HepG2 (cell line): ENCODE measurements around the gene ZNF783. TPM values are rescaled to one million over a fixed set of nuclear protein-coding genes. Genes with fewer than 3 reads are reported as not detected.

ENCODE experiments used
- ATAC-seq: fragments of 200-7000 bp; cut with Tn5 transposase; 3 replicates; pipeline ENCODE4 v1.9.1; 2020; ENCODE audit warnings: mild to moderate bottlenecking, moderate library complexity
- BruUV-seq: library from RNA; stranded (reverse); fragments of 400-500 nt; replicated peaks from 2 replicates; lab custom pipeline; 2021; lab: Mats Ljungman, UMichigan
- CTCF ChIA-PET: fragments of 300-600 bp; formaldehyde crosslinking; extraction: SDS; loops from one replicate; lab custom pipeline; 2021; ENCODE audit warnings: low total read pairs, inconsistent platforms, low intra/inter-chr PET ratio; lab: Yijun Ruan, JAX
- POLR2A ChIA-PET: fragments of 350-600 bp; sonication (Branson Sonifier 250); formaldehyde crosslinking; loops from one replicate; lab custom pipeline; 2020; ENCODE audit warnings: antibody characterized with exemption, inconsistent platforms; lab: Yijun Ruan, JAX
- DNase-seq: peaks from one replicate; pipeline ENCODE4 v3.0.0-alpha.2; 2015; ENCODE audit warnings: low spot score
- FAIRE-seq: peaks from 3 replicates; lab custom pipeline; 2011; peaks lifted over from hg19 to GRCh38; lab: Jason Lieb, UNC
- H2AFZ ChIP-seq: one replicate; pipeline ENCODE4 v1.6.1; 2011; ENCODE audit warnings: low read length, inconsistent platforms
- H3K27ac ChIP-seq: fragments of 300-600 bp; 3 replicates; pipeline ENCODE4 v1.8.0; 2011; ENCODE audit warnings: mixed run types, mild to moderate bottlenecking, mixed read lengths, low read length, inconsistent platforms; ENCODE audit not compliant: insufficient read depth; ENCODE audit errors: extremely low read length
- H3K27me3 ChIP-seq, 2 experiments: fragments of 200-600 bp in 1 of 2; 2 replicates in 1 of 2; 3 replicates in 1 of 2; pipeline versions ENCODE4 v1.6.0 to v1.8.0; 2011; ENCODE audit warnings: low read length in 2 of 2, mild to moderate bottlenecking in 2 of 2, moderate library complexity in 2 of 2, inconsistent platforms in 1 of 2; ENCODE audit not compliant: insufficient read depth in 2 of 2, control insufficient read depth in 1 of 2
- H3K36me3 ChIP-seq, 2 experiments: fragments of 200-600 bp in 1 of 2; replicated peaks in 1 of 2; 2 replicates in 1 of 2; 3 replicates in 1 of 2; pipeline versions ENCODE4 v1.5.1 to v1.8.0; 2011; ENCODE audit warnings: low read length in 2 of 2, inconsistent platforms in 1 of 2; ENCODE audit not compliant: insufficient read depth in 2 of 2, control insufficient read depth in 1 of 2
- H3K4me1 ChIP-seq: 2 replicates; pipeline ENCODE4 v1.5.1; 2012; ENCODE audit warnings: low read length, inconsistent platforms; ENCODE audit not compliant: insufficient read depth
- H3K4me2 ChIP-seq: 2 replicates; pipeline ENCODE4 v1.6.0; 2011; ENCODE audit warnings: low read depth, low read length, inconsistent platforms
- H3K4me3 ChIP-seq, 3 experiments: fragments of 200-600 bp in 1 of 3; sonication (generic), shearing (Covaris generic) in 1 of 3; replicated peaks in 1 of 3; 2 replicates each; pipeline ENCODE4 v1.5.1; 2011 to 2016; ENCODE audit warnings: low read length in 3 of 3, inconsistent platforms in 2 of 3, low read depth in 2 of 3, mild to moderate bottlenecking in 2 of 3, control low read depth in 1 of 3, mixed read lengths in 1 of 3; ENCODE audit not compliant: insufficient read depth in 1 of 3
- H3K79me2 ChIP-seq: one replicate; pipeline ENCODE4 v1.6.1; 2011; ENCODE audit warnings: low read length, inconsistent platforms; ENCODE audit not compliant: insufficient read depth
- H3K9ac ChIP-seq: 2 replicates; pipeline ENCODE4 v1.6.0; 2011; ENCODE audit warnings: mild to moderate bottlenecking, low read depth, low read length, inconsistent platforms; ENCODE audit not compliant: insufficient read depth
- H3K9me3 ChIP-seq: 2 replicates; pipeline ENCODE4 v1.5.1; 2012; ENCODE audit warnings: mild to moderate bottlenecking, low read length
- H4K20me1 ChIP-seq: 2 replicates; pipeline ENCODE4 v1.6.0; 2011; ENCODE audit warnings: inconsistent platforms, mild to moderate bottlenecking, low read length, moderate library complexity; ENCODE audit not compliant: insufficient read depth
- IRX3 ChIP-seq: sonication (generic); formaldehyde crosslinking; IDR thresholded peaks from 2 replicates; pipeline ENCODE4 v1.8.1; 2023; ENCODE audit warnings: mild to moderate bottlenecking, low read depth, missing genetic modification reagents, borderline replicate concordance
- JDP2 ChIP-seq: sonication (generic); formaldehyde crosslinking; IDR thresholded peaks from 2 replicates; pipeline ENCODE4 v1.8.1; 2022; ENCODE audit warnings: missing genetic modification reagents, borderline replicate concordance
- MLX ChIP-seq: IDR thresholded peaks from 2 replicates; pipeline ENCODE4 v1.6.1; 2016
- NFYB ChIP-seq: sonication (generic); formaldehyde crosslinking; IDR thresholded peaks from 2 replicates; pipeline ENCODE4 v1.4.0; 2020; ENCODE audit warnings: missing genetic modification reagents
- SIN3B ChIP-seq: fragments of 150-350 bp; IDR thresholded peaks from 2 replicates; pipeline ENCODE4 v1.6.1; 2014; ENCODE audit warnings: low read length
- THYN1 ChIP-seq: sonication (generic); formaldehyde crosslinking; IDR thresholded peaks from 2 replicates; pipeline ENCODE4 v1.8.1; 2023; ENCODE audit warnings: low read depth, mild to moderate bottlenecking, moderate library complexity, missing genetic modification reagents, borderline replicate concordance
- ZFP36L1 ChIP-seq: sonication (generic); formaldehyde crosslinking; IDR thresholded peaks from 2 replicates; pipeline ENCODE4 v1.8.0; 2022; ENCODE audit warnings: mild to moderate bottlenecking, missing genetic modification reagents, moderate library complexity
- ZNF441 ChIP-seq: sonication (generic); formaldehyde crosslinking; IDR thresholded peaks from 2 replicates; pipeline ENCODE4 v1.7.0; 2021; ENCODE audit warnings: missing genetic modification reagents, borderline replicate concordance
- ZNF512 ChIP-seq: sonication (generic); formaldehyde crosslinking; IDR thresholded peaks from 2 replicates; pipeline ENCODE4 v1.4.0; 2020; ENCODE audit warnings: mild to moderate bottlenecking, missing genetic modification reagents
- ZNF614 ChIP-seq: IDR thresholded peaks from 2 replicates; pipeline ENCODE4 v1.6.1; 2018; ENCODE audit warnings: missing biosample characterization, missing genetic modification reagents, inconsistent platforms, borderline replicate concordance
- ZNF768 ChIP-seq: sonication (generic); formaldehyde crosslinking; IDR thresholded peaks from 2 replicates; pipeline ENCODE4 v1.4.0; 2020; ENCODE audit warnings: missing genetic modification reagents
- WGBS: methylation state at CpG from one replicate; pipeline ENCODE4 v1.1.6; 2017; ENCODE audit warnings: low lambda C conversion rate; 5-methylcytosine and 5-hydroxymethylcytosine counted together
- in situ Hi-C: cut with HindIII; loops from 2 replicates; pipeline ENCODE4 v1.10.0; 2017; ENCODE audit warnings: low pct_unique_long_range_greater_than_20kb; ENCODE audit not compliant: extremely low pct_ligation_motif_present
- intact Hi-C: fragments of 100-400 bp; cut with micrococcal nuclease; formaldehyde crosslinking; loops from one replicate; pipeline ENCODE4 v1.10.0; 2022; ENCODE audit not compliant: unreplicated experiment
- polyA plus RNA-seq, 8 experiments: library from polyadenylated mRNA; depleted of rRNA in 3 of 8; stranded (reverse) in 7 of 8; unstranded in 1 of 8; fragments of >200 nt; fragmentation: Illumina TruSeq in 4 of 8; extraction: Trizol in 4 of 8; gene quantifications; 2 replicates each; pipeline versions ENCODE4 v1.2.1 to v1.2.3, GENCODE V29; 2011 to 2016; ENCODE audit warnings: low read depth in 4 of 8, missing spikeins in 1 of 8, mixed read lengths in 1 of 8; ENCODE audit not compliant: insufficient read depth in 1 of 8
- total RNA-seq, 5 experiments: library from RNA; depleted of rRNA; stranded (reverse); fragments of >200 nt; fragmentation: Illumina TruSeq; extraction: Trizol; gene quantifications; 2 replicates each; pipeline ENCODE4 v1.2.3, GENCODE V29; 2016; ENCODE audit warnings: low read depth in 1 of 5
- TF ChIP-seq, protein P1 (sequence below): sonication (generic); formaldehyde crosslinking; conservative IDR thresholded peaks from 2 replicates; pipeline ENCODE4 v1.8.0; 2022; ENCODE audit warnings: missing genetic modification reagents
- TF ChIP-seq, protein P2 (sequence below): sonication (generic); formaldehyde crosslinking; IDR thresholded peaks from 2 replicates; pipeline ENCODE4 v1.4.0; 2020; ENCODE audit warnings: missing genetic modification reagents, borderline replicate concordance

Gene ZNF783
- total and polyA plus RNA-seq, 2 of the 13 experiments (the other 11 are each of a cell fraction or from before 2014, with no cell fraction given) = 4.1 to 5.2 TPM

- TF ChIP-seq SIN3B (no peak), THYN1 (CRISPR knock-in tag) (no peak), NFYB (CRISPR knock-in tag) (no peak; the same call in 1 of the 2 replicates), JDP2 (CRISPR knock-in tag) (no peak), ZFP36L1 (CRISPR knock-in tag) (no peak)
- TF ChIP-seq, protein P1, sequence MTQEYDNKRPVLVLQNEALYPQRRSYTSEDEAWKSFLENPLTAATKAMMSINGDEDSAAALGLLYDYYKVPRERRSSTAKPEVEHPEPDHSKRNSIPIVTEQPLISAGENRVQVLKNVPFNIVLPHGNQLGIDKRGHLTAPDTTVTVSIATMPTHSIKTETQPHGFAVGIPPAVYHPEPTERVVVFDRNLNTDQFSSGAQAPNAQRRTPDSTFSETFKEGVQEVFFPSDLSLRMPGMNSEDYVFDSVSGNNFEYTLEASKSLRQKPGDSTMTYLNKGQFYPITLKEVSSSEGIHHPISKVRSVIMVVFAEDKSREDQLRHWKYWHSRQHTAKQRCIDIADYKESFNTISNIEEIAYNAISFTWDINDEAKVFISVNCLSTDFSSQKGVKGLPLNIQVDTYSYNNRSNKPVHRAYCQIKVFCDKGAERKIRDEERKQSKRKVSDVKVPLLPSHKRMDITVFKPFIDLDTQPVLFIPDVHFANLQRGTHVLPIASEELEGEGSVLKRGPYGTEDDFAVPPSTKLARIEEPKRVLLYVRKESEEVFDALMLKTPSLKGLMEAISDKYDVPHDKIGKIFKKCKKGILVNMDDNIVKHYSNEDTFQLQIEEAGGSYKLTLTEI (CRISPR knock-in tag) = no peak
These were observed 22.5 kb upstream of the ZNF783 start, which contains the start of gene ZNF212 (continued) for GRCh38 chr7:149239345-149240143.

DNA sequence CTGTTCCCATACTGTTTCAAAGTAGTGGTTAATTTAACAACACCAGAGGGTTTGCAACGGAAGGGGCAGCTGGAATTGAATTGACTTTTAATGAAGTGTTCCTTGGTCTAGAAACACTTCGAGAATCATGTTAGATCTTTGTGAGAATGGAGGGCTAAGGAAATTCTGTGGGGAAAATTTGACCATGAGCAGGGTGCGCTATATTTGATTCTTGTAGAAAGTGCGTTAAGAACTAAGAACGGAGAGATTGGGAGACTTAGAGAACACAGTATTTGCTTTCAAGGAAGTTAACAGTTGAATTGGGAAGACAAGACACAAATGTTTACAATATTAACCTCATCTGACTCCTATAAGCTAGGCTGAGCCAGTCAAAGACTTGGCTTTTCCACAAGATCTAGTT, 21.4 kb upstream of the ZNF783 start:
- POLR2A ChIA-PET = no interaction called here
- TF ChIP-seq ZNF512 = no peak
- TF ChIP-seq ZNF768 (CRISPR knock-in tag) = no peak
- no peak for TF ChIP-seq IRX3 (CRISPR knock-in tag)
- no peak for TF ChIP-seq MLX (CRISPR knock-in tag)
- TF ChIP-seq, protein P2, sequence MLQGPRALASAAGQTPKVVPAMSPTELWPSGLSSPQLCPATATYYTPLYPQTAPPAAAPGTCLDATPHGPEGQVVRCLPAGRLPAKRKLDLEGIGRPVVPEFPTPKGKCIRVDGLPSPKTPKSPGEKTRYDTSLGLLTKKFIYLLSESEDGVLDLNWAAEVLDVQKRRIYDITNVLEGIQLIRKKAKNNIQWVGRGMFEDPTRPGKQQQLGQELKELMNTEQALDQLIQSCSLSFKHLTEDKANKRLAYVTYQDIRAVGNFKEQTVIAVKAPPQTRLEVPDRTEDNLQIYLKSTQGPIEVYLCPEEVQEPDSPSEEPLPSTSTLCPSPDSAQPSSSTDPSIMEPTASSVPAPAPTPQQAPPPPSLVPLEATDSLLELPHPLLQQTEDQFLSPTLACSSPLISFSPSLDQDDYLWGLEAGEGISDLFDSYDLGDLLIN (CRISPR knock-in tag) = no peak
- no peak for TF ChIP-seq ZNF441 (CRISPR knock-in tag)
- no peak for TF ChIP-seq ZNF614 (CRISPR knock-in tag)

More for the DNA sequence above, 21.4 kb upstream of the ZNF783 start:
- H3K9me3 ChIP-seq = no peaks in the 10 kb centered on the region
- peaks cover 0 to 2% of the 10 kb centered on the region in 2 experiments; a peak in 2 of 5 replicates for H3K36me3 ChIP-seq
- ATAC-seq (no peak), FAIRE-seq (no peak), DNase-seq (no peak)
- H3K27ac ChIP-seq = no peak overlapping the region
- CTCF ChIA-PET = no interaction called here
- TSS peak; percentile 73 for BruUV-seq
- H3K9ac ChIP-seq = peak overlapping the region; percentile 84; the same call in 1 of the 2 replicates
- peaks cover 44% of the 10 kb centered on the region for H3K4me1 ChIP-seq
- peak overlapping the region; percentile 86 to 94 (median 90) for H3K4me3 ChIP-seq
- no peak overlapping the region for H2AFZ ChIP-seq
- H3K4me2 ChIP-seq = peak overlapping the region; percentile 96
- no peaks in the 10 kb centered on the region; a peak in 1 of 5 replicates for H3K27me3 ChIP-seq
- intact Hi-C loops (no loop called here), in situ Hi-C loops (no loop called here)
- peaks cover 20% of the 10 kb centered on the region for H3K79me2 ChIP-seq
- WGBS = 58% methylated on average over 5 of the region's 5 CpGs
- H4K20me1 ChIP-seq = peaks cover 4% of the 10 kb centered on the region; the same call in 1 of the 2 replicates
